Activated CD4-positive, CD25-positive, alpha-beta regulatory T cell treated with anti-CD3 and anti-CD28 coated beads, Interleukin-2, amount 50 U/mL, for 24 hours (primary cell): ENCODE measurements around the gene PPARG.
"Not testable (repeated sequence)": the region's sequence is repeated elsewhere in the genome, so short reads cannot be mapped to it uniquely, and the experiment has no call there.

Experiments
- ATAC-seq, 2 donors: fragments of 150-1000 bp; cut with Tn5 transposase; one replicate each; pipeline ENCODE4 v1.10.0; 2021; ENCODE audit warnings: mild to moderate bottlenecking in 1 of 2, moderate library complexity in 1 of 2

The PPARG gene

DNA sequence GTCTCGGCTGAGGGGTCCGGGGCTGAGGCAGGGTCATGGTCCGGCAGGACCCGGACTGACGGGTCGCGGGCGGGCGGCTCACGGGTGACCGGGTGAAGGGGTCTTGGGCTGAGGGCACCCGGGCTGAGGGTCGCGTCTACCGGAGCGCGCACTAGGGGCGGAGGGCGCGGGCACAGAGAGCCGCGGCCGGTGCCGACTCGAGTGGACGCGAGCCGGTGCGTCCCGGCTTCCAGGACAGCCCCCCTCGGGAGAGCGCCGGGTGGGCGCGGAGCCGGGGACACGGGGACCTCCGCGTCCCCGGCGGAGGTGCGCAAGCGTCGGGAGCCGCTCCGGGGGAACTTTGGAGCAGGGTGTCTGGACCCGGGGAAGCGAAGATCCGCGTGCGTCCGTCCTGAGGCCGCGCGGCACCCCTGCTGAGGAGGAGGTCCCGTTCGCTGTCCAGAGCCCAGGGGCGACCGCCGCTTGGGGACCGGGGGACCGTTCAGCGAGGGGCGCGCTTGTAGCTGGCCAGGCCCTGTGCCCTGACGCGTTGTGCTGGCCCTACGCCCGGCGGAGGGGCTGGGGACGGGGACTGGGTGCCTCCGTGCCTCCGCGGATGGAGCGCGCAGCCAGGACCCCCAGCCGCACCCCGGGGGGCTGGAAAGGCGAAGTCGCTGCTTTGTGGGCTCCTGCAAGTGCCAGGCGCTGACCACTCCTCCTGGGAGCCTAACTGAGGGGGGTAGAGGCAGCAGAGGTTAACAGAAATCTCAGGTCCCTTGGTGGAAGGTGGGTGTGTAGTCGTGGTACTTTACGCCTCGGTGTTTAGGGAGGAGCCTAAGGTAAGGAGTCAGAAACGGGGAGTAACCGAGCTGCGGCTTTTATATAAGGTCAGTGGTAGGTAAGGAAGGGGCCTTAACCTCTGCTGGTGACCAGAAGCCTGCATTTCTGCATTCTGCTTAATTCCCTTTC lies at the start of gene PPARG:
Gene PPARG (plus strand): TSS at position 889 of the 948 bp plus-strand sequence. CDS start 90,642 bp downstream, outside the sequence.
- ATAC-seq = peak in 1 of 2 donors; percentile 27

DNA sequence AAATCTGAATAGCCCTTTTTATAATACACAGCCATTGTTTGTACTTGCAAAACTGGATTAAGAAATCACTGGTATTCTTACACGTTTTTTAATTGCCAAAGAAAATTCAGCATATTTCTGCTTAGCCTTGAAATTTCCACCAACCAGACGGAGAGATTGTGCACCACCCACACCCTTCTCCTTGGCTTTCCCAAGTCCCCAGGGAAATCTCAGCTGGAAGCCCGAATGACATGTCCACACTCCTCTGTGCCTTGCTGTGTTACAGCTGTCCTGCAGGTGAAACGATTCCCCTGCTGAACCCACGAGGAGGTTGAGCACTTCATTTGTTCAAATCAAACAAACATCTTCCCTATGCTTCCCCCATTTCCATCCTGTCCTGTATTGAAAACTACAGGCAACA lies 49.6 kb upstream of the PPARG start:
- ATAC-seq = no peak

DNA sequence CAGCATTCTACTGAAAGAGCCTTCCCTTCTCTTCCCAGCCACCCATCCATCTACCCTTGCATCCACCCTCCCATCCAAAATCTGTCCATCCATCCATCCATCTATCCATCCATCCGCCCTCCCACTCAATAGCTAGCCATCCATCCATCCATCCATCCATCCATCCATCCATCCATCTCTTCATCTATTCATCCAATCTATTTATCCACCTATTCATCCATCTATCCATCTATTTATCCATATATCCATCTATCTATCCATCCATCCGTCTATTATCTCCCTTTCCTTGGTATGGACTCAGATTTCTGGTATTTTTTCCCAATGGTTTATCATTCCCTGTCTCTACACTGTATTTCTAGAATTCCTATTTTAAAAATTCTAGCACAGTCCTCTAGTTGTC lies 46.1 kb upstream of the PPARG start:
- no peak for ATAC-seq

DNA sequence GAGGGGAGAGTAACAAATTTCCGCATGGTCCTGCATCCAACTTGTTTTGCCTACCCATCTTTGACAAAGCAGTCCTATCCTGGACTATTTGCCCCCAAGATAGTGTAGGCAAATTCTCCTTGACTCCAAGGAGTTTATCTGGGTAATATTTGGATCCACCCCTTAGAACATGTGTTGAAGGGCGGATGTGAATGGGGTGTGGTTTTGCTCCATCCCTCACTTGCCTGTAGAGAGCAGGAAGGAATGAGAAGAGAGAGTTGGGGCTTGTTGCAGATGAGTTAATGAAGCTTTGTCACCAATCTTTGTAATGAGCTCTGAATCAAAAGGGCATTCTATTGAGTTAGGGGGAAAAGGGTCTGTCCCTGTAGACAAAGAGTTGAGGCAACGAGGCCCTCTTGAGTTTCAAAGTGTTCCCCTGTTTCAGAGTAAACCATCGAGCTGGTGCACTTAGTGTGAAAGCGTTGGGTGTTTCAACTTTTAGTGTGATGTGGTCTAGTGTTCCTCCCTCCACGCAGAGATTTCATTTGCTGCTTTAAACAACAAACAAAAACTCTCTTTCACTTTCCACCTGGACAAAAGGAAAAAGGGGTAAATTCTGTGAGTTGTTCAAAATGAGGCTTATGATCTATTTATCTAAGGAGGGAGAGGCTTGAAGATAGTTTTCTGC lies 42.2 kb upstream of the PPARG start:
- no peak for ATAC-seq

DNA sequence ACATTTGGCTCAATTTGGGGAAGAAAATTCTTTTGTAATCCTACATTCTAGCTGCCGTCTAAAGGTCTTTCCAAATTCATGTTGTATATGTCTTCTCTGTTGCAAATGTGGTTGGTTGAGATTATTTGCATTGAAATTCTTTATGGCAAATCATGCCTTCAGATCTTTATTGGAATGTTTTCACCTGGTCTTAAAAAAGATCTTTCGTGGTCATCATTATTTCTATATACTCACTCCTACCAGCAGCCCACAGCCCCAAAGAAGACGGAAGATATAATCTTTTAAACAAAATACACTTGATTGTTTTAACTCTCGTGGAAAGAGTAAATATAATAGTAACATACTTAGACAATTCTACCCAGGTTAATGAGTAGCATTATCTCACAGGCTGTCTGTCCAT lies 41.5 kb upstream of the PPARG start:
- ATAC-seq = no peak

DNA sequence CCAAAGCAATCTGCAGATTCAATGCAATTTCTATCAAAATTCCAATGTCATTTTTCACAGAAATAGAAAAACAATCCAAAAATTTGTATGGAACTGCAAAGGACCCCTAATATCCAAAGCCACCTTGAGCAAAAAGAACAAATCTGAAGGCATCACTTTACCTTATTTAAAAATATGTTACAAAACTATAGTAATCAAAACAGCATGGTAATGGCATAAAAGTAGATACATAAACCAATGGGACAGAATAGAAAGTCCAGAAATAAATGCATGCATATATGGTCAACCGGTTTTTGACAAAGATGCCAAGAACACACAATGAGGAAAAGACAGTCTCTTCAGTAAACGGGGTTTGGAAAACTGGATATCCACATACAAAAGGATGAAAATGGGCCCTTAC lies 39.4 kb upstream of the PPARG start:
- no peak for ATAC-seq

DNA sequence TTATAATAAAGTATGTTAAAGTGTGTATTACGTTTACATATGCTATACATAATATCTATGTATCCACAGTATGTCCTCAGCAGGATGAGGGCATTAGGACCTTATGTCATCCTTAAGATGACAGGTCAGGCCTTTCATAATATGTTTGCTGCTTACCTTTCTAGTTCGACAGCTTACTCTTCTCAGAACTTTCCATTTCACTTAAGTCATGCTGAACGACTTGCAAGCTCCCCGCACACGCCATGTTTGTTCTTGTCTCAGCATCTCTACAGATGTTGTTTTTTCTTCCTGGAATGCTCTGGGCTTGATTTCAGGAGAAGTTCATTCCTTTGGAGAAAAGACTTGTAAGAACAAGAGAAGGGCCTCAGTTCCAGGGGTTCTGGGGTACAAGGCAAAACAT lies 36.0 kb upstream of the PPARG start:
- ATAC-seq = no peak

DNA sequence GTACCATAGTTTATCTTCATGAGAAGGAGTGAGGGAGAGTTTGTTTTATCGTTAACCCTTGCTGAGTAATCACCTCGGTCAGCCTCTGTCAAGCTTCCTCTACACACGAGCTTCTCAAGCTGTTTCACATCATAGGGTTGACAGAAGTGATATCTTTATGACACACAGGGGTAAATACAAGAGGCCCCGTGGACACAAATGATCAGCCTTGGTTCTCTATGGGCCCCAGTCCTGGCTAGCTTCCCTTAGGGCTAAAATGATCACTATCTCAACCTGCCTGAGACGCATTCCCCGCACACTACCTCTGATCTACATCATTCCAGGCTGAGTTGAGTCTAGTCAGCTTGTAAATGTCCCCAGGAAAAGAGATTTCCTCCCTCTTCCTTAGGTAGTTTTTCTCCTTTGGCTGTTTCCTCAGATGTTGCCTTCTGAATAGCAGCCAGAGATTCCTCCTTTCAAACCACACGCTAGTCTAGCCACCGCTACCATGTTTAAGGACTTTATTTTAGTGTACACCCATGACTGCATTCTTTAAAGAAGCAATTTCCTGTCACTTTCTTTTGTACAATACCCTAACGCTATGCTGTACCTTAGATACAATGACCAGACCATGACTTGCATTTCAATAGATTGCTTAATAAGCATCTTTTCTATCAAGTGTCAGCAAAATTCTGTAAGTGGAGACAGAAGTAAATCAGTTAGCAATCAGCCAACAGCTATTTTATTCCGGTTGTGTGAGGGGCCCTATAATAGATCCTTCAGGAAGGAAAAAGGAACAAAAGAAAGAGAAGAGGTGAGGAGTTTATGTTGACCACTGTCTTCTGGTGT lies 35.1 kb upstream of the PPARG start:
- ATAC-seq = no peak

DNA sequence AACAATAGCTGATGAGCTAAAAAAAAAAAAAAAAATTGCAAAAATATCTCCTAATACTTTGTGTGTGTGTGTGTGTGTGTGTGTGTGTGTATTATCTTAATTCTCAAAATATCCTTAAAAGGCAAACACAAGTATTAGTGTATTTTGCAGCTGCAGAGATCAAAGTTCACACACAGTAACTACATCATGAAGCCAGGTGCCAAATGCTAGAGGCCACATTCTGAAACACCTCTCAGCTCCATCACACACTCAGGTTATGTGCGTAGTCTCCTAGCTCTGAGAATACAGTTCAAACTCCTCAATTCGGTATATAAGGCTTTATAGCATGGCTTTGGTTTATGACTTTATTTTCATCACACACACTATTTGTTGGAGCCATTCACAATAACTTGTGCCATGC lies 33.5 kb upstream of the PPARG start:
- no peak for ATAC-seq

DNA sequence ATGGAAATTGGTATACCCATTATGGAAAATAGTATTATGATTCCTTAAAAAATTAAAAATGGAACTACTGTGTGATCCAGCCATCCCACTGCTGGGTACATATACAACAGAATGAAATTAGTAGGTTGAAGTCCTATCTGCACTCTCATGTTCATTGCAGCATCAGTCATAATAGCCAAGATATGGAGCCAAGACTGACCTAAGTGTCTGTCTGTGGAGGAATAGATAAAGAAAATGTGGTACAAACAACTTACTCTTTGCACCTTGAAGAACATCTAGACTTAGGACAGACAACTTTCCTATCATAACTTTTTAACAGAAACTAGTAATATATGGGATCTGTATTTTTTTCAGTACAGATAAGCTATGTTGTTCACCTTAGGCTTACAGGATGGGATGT lies 30.0 kb upstream of the PPARG start:
- no peak for ATAC-seq

DNA sequence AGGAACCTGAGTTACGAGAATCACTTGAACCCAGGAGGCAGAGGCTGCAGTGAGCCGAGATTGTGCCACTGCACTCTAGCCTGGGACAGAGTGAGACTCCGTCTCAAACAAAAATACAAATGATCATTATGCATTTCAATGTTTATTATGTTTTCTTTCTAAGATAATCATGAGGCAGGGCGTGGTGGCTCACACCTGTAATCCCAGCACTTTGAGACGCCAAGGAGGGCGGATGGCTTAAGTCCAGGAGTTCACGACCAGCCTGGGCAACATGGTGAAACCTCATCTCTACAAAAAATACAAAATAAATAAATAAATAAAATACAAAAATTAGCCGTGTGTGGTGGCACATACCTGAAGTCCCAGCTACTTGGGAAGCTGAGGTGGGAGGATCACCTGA lies 26.7 kb upstream of the PPARG start:
- not testable (repeated sequence) for ATAC-seq

DNA sequence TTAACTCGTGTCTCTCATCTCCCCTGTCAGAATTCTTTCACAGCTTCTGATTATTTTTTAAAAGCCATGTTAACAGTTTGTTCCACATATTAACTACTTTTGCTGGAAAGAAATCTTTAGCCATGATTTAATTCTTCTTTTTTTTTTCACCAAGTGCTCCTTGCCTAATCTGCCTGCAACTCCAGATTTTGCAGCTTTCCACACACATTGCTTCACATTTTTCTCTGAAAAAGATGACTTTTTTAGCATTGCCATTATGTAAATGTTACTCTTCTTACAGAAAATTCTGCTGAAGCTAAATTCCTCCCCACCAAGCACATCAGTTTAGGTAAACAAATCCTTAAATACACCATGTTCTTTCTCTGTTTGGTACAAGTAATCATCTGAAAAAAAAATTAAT lies 23.4 kb upstream of the PPARG start:
- no peak for ATAC-seq

DNA sequence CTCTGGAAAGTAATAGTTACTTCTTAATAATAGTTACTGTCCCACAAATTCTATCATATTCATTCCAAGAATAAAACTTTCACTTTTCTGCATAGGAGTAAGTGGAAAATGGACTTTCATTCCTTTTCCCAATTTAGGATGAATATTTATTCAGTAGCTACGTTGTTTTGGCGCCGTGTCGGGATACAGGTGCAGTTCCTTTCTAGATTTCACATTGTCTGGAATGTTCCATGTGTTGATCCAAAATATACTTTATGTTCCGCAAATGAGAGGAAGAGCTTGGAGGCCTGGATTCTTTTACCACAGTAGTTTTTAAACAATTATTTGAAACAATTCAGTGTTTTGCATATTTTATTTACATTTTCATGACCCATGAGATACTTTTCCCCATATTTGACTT lies 22.8 kb upstream of the PPARG start:
- ATAC-seq = no peak

DNA sequence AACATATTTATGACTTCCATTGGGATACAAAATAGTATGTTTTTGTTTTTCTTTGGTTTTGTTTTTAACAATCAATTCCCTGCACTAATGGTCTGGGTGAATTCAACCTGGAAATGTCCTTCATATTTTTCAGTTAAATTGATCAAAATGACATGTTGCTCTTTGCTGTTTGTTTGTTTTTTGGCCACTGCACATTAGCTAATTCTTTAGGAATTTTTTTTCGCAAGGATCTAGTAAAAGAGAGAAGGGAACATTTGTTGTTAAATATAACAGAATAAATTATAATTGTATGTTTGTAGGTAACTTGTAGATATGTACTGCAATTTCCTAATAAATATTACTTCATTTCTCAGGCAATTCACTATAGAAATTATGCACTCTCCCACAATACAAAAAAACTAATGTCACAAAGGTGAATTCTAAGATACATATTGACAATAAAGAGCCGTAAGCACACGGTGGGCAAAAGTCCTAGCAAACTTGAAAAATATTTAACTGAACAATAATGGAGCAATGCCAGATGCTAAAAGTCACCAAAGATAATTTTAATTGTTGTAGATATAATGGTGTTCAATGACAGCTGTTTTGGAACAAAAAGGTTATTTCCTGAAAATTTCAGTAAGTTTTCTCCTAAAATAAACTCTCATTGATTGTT lies 21.4 kb upstream of the PPARG start:
- no peak for ATAC-seq

DNA sequence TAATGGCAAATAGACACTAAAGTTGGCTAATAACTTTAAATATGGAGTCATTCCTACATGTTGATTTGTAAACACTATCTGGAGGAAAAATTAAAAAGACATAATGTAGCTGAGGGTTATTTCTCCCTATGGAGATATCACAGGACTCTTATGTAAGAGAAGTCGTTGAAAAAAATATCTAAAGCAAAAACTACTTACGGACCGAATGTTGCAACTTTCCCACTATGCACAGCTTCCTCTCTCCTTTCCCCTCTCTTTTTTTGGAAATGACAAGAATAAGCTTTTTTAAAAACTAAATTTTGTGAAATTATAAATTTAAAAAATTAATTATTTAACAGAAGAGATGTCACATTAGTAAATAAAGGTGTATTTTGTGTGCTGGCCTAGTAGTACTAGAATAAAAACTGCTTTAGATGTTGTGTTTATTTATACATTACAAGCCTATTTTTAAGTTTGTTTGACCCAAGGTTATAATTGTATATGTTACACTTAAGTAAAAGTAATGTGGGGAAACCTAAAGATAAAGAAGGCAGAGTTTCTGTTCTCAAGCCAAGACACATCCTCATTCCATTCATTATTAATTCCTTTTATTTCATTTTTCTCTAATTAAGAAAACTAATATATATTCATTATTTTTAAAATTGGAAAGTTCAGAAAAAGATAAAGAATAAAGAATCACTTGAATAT lies 20.7 kb upstream of the PPARG start:
- no peak for ATAC-seq

DNA sequence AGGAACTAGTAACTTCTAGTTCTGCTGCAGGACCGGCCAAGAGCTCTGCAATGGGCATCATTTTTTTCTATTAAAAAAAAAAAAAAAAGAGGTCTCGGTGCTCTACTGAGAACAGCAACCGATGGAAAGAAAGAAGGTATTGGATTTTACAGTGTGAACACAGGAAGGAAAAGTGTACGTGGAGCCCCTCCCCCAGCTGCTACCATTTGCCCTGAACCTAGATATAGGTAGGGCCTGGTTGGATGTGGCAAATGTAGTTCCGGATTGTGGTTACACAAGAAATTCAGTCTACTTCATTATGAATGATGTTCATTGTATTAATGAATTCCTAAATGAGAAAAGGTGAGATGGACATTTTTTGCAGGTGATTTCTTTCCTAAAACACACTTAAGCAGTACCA lies 17.9 kb upstream of the PPARG start:
- no peak for ATAC-seq

DNA sequence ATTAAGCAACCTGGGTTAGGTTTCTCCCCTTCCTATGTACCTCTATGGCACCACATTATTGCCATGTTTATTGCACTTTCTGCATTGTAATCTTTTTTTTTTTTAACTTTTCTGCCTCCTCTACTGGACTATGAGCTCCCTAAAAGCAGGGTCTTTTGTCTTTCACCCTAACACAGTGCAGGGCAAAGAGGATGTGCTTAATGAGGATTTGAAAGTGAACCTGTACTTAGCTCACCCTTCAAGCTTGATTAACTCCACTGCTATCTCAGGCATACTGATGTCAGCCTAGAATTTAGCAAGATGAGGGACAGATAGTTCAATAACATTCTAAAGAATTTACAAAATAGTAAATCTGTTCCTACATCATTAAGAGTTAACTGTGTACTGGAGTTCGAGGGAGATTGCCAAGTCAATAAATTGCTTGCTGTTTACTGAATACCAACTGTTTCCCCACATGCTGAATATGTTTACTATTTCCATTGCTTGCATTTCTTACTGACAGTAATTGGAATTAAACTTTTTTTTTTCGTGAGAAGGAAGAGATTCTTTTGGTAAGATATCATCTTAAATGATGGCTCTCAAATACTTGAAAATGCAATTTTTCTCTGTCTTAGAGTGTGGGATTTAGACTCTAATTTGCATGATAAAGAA lies 15.7 kb upstream of the PPARG start:
- ATAC-seq = no peak

DNA sequence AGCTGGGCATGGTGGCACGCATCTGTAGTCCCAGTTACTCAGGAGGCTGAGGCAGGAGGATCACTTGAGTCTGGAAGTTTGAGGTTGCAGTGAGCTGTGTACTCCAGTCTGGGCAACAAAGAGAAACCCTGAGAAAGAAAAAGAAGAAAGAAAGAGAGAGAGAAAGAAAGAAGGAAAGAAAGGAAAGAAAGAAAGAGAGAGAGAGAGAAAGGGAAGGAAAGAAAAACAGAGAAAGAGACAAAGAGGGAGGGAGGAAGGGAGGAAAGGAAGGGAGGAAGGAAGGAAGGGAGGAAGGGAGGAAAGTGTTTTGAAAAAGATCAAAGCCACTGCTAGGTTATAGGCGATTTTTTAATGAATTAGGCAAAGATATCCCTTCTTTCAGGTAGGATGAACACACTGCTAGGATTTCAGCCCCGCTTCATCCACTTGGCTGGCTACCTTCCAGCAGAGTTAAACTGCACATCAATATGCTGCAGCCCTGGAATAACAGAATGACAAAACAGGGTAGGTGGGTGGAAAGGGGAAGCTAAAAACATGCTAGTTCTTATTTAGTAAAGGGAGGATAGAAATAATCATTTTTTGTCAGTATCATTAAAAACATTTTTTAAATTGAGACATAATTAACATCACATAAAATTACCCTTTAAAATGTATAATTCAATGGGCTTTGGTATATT lies 12.8 kb upstream of the PPARG start:
- ATAC-seq = no peak

DNA sequence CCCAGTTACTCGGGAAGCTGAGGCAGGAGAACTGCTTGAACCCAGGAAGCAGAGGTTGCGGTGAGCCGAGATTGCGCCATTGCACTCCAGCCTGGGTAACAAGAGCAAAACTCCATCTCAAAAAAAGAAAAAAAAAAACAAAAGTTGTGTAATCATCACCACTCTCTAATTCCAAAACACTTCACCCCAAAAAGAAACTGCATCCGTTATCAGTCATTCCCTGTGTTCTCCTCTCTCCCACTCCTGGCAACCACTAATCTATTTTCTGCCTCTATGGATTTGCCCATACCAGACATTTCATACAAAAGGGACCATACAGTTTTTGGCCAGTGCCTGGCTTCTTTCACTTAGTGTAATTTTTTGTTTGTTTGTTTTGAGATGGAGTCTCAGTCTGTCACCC lies 12.0 kb upstream of the PPARG start:
- ATAC-seq = not testable (repeated sequence)

DNA sequence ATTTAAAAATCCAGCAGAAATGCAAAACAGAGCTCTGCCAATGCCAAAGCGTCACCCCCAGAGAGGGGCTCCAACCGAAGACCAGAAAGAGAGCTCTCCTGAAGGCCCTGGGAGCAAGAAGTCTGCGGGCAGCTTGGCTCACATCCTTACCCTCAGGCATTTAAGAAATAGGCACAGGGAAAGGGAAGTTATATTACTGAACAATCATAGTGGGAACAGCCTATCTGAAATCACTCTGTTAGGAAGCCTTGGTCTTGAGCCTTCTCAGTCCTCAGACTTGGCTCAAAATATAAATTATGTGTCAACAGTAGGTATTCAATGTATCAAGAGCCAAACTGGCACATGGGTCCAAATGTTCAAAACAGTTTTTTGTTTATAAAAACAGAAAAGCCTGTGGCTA lies 10.3 kb upstream of the PPARG start:
- no peak for ATAC-seq
